SHP77 treated with DMSO at 0.1 percent for 48 hours (cell line): ENCODE measurements around the gene HTR2B.
"Not testable (repeated sequence)": the region's sequence is repeated elsewhere in the genome, so short reads cannot be mapped to it uniquely, and the experiment has no call there.

ENCODE experiments used
- DNase-seq: peaks from one replicate; lab custom pipeline; 2025; lab: John Stamatoyannopoulos, UW

The HTR2B gene

DNA sequence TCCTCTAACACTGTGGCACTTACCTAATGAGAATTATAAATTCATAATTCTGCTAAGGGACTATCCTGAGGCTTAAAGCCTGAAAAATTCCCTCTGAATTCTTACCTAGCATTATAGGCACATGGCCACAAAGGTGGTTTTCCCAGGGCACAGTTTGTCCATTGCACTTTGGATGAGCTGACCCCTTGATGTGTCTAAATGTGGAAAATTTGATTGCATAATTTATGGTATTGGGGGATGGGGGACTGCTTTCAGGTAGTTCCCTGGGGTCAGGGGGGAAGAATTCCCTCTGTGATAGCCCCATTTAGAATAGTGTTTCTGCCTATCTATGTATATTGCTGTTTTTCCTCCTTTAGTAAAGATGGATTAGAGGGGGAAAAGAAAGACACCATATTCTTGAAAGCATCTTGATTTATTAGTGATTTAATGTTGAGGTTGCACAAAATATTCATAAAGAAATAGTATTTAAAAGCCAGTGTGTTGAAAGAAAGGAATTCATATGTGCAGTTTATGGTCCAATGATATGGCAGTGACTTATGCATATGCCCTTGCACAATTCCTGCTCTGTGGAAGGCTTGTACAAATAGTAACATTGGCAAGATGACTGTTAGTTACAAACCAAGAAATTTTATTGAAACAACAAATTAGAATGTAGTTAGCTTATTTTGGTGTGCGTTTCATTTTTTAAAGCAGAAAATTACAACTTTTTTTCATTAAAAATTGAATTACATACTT is 8.7 kb upstream of the HTR2B start:
- no peak for DNase-seq

DNA sequence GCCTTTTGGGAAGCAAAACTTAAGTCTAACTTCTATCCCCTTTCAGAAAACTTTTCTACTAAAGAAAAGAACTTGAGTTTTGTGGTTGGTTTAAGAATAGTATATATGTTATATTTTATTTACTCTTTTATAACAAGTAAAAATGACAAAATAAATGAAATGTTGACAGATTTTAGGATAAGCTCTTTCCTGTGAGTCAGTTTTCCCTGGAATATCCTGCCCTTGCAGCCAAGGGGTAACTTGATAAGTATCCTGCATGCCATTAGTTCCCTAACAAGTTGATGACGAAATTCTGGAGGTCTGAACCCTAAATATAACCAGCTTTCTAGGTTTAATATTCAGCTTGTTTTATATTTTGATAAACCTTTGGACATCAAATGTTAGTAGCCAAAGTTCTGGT is 7.3 kb upstream of the HTR2B start:
- DNase-seq, result no peak

DNA sequence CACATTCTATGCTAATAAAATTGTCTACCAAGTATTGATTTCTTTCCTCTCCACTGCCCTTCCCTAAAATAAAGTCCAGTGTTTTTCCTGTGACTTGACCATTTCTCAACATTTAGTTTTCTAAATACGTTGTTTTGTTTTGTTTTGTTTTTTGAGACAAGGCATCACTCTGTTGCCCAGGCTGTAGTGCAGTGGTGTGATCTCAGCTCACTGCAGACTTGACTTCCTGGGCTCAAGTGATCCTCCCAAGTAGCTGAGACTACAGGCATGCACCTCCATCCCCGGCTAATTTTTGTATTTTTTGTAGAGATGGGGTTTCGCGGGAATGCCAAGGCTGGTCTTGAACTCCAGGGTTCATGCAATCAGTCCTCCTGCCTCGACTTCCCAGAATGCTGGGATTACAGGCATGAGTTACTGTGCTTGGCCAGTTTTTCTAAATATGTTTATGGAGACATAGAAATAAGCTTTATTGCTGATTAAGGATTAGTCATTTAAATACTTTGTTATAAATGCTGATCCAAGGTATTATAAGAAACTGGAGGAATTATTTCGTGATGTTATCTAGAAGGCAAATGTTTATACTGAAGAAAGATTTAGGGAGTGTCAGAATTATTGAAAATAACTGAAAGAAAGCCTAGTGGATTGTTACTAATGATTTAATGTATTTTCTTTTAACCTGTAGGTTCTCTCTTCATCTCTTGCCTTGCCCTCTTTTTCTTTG is 5.7 kb upstream of the HTR2B start:
- DNase-seq, result no peak

DNA sequence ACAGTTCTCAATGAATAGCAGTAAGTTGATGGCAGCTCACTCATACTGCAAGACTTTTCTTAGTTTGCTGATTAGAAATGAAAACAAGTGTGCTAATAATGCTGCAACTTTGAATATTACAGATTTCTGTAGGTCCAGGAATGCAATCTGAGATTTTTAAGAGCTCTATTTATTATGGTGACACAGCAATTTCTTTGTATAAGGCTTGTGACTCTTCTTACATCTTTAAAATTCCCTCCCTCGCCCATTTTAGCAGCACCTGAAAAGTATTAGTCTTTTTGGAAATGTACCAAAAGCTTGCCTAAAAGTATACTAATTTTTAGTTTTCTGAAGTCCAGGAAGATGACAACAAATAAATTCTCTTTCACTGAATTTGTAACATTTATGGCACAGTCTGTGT is 4.4 kb upstream of the HTR2B start:
- no peak for DNase-seq

DNA sequence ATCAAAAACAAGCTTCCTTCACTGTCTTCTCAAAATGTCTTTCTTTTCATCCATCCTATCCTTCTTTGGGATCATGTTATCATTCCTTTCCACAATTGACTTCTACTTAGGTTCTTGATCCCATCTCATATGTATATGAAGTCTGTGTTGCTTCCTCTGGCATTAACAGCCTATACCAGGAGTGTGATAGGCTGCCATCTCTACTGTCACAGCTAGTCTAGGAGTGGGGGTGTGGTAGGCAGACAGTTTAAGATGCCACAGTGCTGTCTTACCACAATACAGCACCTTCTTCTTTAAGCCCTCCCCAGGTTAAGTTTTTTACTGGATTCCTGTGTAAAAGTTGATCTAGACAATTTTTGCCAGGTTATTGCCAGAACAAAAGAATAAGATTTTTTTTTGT is 3.7 kb upstream of the HTR2B start:
- DNase-seq, result no peak

DNA sequence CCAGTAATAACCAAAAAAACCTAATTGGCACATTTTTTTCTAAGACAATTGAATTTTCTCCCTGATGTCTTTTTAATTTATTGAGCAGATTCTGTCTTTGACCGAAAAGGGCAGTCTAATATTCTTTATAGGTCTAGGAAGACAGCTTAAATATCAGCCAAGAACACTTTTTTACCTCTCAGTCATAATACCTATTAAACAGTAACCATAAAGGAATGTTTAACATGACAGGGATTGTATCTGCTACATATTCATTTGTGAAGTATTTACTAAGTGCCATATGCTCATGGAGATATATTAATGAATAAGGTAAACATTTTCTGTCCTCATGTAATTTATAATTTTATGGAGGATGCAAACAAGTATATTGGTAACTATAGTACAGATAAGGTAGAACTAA is 3.1 kb upstream of the HTR2B start:
- DNase-seq, result no peak

DNA sequence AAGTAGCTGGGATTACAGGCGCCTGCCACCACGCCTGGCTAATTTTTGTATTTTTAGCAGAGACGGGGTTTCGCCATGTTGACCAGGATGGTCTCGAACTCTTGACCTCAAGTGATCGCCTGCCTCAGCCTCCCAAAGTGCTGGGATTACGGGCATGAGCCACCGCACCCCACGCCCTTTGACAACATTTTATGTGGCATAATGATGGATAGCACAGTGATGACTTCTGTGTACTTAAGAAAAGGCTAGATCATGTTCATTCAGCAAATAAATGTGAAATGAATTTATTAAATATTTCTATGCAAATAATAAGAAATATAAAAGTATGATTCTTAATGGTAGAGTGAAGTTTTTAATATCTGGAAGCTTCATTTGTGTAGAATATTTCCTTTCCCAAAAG is 2.6 kb upstream of the HTR2B start:
- no peak for DNase-seq

DNA sequence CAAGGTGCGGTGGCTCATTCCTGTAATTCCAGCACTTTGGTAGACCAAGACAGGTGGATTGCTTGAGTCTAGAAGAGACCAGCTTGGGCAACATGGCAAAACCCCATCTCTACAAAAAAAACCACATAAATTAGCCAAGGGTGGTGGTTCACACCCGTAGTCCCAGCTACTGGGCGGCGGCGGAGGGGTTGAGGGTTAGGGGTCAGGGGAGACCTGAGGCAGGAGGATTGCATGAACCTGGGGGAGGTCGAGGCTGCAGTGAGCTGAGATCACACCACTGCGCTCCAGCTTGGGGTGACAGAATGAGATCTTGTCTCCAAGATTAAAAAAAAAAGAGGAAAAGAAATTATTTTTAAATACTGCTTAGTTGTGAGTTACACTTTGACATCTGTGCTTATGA is 1.3 kb upstream of the HTR2B start:
- no peak for DNase-seq

DNA sequence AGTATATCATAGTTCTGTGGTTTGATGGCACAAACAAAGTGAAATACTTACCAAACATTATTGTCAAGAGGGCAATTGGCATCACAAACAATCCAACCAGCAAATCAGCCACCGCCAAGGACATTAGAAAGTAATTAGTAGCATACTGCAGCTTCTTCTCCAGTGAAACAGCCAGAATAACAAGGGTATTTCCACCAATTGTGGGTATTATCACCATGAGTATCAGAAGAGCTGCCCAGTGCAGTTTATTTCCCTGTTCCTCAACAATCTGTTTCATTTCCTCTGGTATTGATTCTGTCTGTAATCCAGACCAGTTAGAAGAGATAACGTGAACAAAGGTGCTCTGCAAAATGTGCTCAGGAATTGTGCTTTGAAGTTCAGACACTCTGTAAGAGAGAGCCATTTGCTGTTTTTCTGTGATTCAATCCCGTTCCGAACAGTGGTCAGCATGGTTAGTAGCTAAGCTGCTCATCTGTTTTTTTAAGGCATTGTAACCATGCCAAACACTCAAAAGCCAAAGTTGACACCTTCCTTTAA is 1.4 kb downstream of the HTR2B start:
- no peak for DNase-seq

DNA sequence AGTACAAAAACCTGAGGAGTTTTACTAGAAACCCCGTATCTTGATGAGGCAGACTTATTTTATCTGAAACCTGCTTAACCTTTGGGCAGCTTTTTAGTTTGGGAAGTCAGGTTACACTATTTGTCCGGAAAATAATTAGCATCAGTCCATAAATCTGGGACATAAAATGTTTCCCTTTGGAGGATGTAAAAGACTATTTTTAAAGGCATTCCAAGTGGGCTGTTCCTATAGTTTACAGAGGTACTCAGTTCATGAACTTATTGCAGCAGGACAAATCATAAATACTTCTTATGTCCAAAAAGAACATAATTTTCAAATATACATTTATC is 6.3 kb downstream of the HTR2B start:
- DNase-seq, result no peak

DNA sequence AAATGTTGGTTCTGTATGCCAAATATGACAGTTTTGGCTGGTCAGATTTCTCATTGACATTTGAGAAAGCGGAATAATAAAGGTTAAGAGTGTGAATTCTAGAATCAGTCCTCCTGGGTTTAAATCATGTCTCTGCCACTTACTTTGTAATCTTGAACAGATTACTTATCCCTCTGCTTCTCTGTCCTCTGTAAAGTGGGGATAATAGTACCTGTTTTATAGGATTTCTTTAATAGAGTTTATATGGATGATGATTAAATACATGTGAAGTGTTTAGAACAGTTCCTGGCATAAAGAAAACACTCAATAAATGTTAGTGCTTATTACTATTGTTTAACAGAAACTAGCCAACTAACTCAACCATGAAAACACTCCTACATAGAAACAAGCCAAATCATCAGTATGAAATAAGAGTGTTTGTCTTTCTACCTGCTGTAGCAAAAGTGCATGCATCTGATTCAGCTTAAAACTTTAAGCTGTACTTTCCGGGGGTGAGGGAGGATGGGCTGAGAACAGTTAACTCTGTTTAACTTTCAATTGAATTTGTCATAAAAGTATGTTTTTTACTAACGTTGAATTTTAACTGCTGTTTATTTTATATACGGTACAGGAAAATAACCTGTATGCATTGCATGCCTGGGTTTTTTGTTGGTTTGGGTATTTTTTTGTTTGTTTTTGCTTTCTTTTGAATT is 6.8 kb downstream of the HTR2B start:
- DNase-seq, result no peak

DNA sequence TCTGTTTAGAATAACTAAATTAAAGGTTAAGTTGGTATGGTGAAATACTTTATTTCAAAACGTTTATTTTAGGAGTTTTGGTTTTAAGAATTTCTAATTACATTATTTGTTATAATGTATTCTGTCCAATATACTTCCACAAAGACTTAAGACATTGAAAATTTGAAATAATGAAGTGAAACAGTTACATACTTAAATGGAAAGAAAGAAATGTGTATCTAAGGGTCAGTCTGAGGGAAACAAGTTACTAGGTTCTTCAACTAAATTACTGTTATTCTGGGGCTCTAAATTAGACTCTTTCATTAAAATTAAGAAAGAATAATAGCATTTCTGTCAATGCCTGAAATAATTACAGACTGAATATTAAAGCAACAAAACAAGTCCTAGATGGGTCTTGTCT is 7.7 kb downstream of the HTR2B start:
- DNase-seq, result no peak

DNA sequence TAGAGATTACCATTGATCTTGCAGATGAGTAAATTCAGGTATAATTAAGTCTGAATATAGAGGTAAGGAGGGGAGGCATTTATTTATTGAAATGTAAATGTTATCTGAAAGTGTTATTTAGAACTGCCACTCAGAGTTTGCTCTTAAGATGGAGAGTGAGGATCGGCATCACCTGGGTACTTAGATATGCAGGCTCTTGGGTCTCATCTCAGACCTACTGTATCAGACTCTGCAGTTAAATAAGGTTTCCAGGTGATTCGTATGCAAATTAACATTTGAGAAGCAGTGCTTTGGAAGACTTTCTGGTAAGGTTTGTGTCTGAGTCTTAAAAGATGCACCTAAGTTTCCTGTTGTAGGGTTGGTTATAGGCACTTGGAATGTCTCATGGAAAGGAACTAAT is 9.2 kb downstream of the HTR2B start:
- DNase-seq, result no peak

DNA sequence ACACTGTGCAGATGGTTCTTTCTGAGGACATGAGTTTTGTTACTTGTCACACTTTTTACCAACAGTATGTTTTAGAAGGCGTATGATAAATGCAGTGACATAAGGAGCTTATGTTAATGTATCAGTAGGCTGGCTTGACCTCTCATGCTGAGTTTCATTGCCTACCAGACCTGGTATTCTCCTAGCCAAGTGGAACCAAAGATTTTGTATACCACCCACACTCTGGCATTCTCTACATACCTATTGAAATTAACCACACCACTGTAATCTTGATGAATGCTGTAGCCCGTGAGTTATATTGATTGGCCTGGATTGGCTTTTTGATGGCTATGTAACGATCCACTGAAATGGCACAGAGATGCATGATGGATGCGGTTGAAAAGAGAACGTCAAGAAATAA is 11.4 kb downstream of the HTR2B start:
- no peak for DNase-seq

DNA sequence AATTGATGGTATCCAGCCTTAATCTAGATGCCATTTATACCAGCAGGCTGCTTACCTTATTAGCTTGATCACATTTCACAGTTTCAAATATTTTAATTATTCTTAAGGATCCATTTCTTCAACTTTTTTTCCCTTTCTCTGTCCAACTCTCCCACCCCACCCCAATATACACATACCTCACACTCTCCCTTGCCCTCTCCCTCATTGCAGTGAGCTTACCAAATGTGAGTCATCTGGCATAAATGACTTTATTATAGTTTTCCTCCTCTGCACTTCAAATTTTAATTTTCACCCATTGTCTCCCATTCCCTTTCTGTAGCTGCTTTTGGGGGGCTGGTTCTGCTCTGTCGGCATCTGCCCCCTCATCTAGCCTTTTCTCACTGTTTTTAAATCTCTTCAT is 12.9 kb downstream of the HTR2B start:
- DNase-seq, result no peak

DNA sequence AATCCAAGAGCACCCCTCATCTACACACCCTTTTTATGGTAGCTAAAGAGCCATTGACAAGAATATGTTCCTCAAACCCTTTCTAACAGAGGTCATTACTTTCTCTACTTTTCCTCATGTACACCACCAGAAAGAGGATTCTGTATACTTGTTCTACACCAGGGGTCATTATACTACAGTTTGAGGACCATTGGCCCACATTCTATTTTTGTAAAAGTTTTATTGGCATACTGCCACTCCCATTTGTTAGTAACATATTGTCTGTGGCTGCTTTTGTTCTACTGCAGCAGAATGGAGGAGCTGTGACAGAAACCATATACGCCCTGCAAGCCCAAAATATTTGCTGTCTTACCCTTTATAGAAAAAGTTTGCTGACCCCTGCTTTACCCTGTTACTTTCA is 14.3 kb downstream of the HTR2B start:
- DNase-seq, result no peak

DNA sequence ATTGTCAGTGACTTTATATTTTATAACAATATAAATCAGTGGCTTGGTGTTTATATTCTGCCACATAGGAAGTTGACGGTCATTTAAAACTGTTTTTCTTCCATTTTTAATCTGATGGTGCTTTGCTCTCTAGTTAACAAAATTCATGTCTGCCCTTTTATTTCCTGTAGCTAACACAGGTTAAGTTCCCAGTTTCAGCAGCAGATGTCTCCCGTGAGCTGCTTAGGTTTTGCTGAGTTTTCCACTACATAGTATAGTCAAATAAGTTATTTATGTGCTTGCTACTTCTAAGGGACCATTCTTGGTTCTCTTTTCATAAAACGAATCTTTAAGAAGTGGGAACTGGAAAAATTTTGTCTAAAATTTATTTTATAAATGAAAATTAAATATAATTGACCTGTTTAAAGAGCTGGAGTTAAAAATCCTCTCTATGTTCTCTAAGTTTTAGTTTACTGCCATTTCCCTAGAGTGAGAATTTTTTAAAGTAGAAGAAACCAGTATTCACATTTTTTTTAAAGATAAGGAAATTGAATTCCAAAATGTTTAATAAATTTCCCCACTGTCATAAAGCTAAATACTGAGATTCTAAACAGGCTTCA is 20.6 kb downstream of the HTR2B start:
- no peak for DNase-seq

DNA sequence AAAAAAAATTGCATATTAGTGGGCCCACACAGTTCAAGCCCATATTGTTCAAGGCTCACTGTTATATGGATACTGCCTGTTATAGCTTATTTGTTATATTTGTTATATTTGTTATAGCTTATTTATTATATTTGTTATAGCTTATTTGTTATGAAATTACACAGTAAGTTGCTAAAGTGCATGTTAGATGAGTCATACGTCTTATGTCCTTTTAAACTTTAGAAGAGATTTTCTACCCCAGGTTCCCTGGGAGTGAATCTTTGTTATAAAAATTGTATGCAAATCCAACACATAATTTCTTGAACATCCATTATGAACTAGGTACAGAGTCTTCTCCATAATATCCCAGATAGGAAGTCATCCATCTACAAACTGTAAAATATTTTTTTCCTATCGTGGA is 22.1 kb downstream of the HTR2B start:
- DNase-seq, result no peak

DNA sequence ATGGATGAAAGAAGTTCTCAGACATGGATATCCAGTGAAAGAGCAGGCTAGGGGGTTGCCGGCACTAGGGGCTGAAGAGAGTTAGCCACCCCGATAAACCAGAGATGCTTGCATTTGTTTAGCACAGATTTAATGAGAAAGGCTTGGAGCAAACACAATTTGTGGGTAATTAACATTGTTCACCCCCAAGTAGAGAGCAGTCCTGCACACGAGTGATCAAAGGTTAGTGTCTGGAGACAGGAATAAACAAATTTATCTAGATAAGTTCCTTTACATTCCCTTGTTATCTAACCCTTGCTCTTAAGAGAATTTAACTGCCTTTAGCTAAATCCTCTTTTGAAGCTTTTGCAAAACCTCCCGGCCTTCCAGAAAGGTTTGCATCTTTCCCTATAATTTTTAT is 23.9 kb downstream of the HTR2B start:
- DNase-seq, result no peak

DNA sequence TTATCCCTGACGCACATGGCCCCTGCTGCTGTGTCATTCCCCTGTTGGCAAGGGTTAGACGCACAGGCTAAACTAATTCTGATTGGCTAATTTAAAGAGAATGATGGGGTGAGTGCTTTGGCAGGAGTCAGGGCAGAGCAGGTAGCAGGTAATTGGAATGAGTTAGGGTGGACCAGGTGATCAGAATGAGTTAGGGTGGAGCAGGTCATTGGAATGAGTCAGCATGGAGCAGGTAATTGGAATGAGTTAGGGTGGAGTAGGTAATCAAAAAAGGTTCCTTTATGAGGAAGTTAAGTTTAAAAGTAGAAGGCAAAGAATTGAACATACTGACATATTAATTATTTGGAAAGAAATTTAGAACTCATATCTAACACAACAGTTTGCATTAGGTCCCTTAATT is 24.5 kb downstream of the HTR2B start:
- not testable (repeated sequence) for DNase-seq

DNA sequence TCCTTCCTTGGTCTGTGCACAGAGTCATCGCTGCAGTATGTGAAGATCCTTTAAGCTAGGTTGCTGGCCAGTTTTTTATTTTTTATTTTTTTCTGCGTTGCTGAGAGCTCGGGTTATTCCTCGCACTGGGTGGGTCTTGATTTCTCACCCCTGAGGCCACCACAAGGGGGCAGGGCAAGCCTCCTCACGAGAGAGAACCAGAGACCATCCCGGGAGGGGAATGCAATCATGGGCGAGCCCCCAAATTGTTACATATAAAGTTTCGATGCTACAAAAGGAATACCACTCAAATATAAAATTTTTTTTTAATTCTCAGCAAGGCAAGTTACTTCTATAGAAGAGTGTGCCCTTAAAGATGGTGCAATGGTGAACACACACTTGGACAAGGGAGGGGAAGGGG is 24.9 kb downstream of the HTR2B start:
- DNase-seq, result no peak

DNA sequence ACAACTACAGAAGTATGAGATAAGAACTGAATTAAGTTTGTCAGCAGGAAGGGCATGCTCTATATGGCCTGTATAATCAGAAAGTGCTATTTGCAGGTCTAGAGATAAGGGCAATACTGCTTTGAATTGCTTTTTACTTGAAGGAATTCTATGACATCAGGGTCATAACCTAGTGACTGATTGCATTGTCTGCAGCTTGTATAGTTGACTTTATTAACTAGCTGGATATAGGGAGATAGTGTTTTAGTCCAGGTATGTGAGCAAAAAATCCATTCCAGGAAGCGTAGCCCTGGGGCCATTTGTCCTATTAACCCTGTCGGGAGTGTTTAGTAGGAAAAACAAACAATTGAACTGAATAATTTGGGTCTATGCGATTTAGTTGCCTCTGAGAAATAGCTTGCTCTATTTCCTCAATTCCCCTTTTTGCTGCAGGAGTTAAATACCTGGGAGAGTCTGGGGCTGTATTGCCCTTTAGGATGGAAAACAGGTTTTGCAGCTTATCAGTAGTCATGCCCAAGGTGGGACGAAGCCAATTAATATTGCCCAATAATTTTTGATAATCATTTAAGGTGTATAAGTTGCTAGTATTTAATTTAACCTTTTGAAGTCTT is 30.0 kb downstream of the HTR2B start:
- DNase-seq, result no peak
